ENCODE results near the gene SENP7.
A peak's percentile ranks its signal among the peaks of the same experiment; 100 is the strongest.

Gene SENP7

GRCh38 chr3:101391413-101391950, 121.5 kb downstream of the SENP7 start:
- Histone ChIP-seq H3K27ac (no peak overlapping the region), H3K4me3 (ENCODE audit: low read depth, low read length) (no peak overlapping the region), H3K36me3 (replicated peaks) (no peaks in the 10 kb centered on the region), H3K27me3 (replicated peaks) (no peaks in the 10 kb centered on the region)
- TF ChIP-seq CTCF (IDR thresholded peaks at IDR 0.05; ENCODE audit: low read depth, low read length, missing control alignments): no peak
- DNase-seq: no peak
- in situ Hi-C loops (cut with HindIII; ENCODE audit: low pct_ligation_motif_present, low sequenced_read_pairs): no loop called here

GRCh38 chr3:101388706-101389105, 124.3 kb downstream of the SENP7 start:
- Histone ChIP-seq H3K4me3 (ENCODE audit: low read depth, low read length) (no peak overlapping the region), H3K27me3 (replicated peaks) (no peaks in the 10 kb centered on the region), H3K36me3 (replicated peaks) (no peaks in the 10 kb centered on the region), H3K27ac (no peak overlapping the region)
- no peak for TF ChIP-seq CTCF (IDR thresholded peaks at IDR 0.05; ENCODE audit: low read depth, low read length, missing control alignments)
- DNase-seq: no peak
- in situ Hi-C loops (cut with HindIII; ENCODE audit: low pct_ligation_motif_present, low sequenced_read_pairs): no loop called here

- no peaks in the 10 kb centered on the region for H3K27me3 ChIP-seq (replicated peaks)
- TF ChIP-seq CTCF (IDR thresholded peaks at IDR 0.05; ENCODE audit: low read depth, low read length, missing control alignments): no peak
- H3K36me3 ChIP-seq (replicated peaks): no peaks in the 10 kb centered on the region
- DNase-seq: no peak
- in situ Hi-C loops (cut with HindIII; ENCODE audit: low pct_ligation_motif_present, low sequenced_read_pairs): no loop called here
- H3K4me3 ChIP-seq (ENCODE audit: low read depth, low read length): no peak overlapping the region
- no peak overlapping the region for H3K27ac ChIP-seq
Measured at GRCh38 chr3:101387351-101387750, 125.7 kb downstream of the SENP7 start.

- Histone ChIP-seq H3K27me3 (replicated peaks) (no peaks in the 10 kb centered on the region), H3K36me3 (replicated peaks) (no peaks in the 10 kb centered on the region), H3K27ac (no peak overlapping the region), H3K4me3 (ENCODE audit: low read depth, low read length) (no peak overlapping the region)
- DNase-seq: no peak
- in situ Hi-C loops (cut with HindIII; ENCODE audit: low pct_ligation_motif_present, low sequenced_read_pairs): no loop called here
- TF ChIP-seq CTCF (IDR thresholded peaks at IDR 0.05; ENCODE audit: low read depth, low read length, missing control alignments): no peak
Measured at GRCh38 chr3:101384426-101384825, 128.6 kb downstream of the SENP7 start.

GRCh38 chr3:101383656-101384055, 129.4 kb downstream of the SENP7 start:
- no peak overlapping the region for H3K27ac ChIP-seq
- H3K27me3 ChIP-seq (replicated peaks): no peaks in the 10 kb centered on the region
- no peak for DNase-seq
- in situ Hi-C loops (cut with HindIII; ENCODE audit: low pct_ligation_motif_present, low sequenced_read_pairs): no loop called here
- no peak overlapping the region for H3K4me3 ChIP-seq (ENCODE audit: low read depth, low read length)
- H3K36me3 ChIP-seq (replicated peaks): no peaks in the 10 kb centered on the region
- no peak for TF ChIP-seq CTCF (IDR thresholded peaks at IDR 0.05; ENCODE audit: low read depth, low read length, missing control alignments)

GRCh38 chr3:101383156-101383575, 129.8 kb downstream of the SENP7 start:
- Histone ChIP-seq H3K27me3 (replicated peaks) (no peaks in the 10 kb centered on the region), H3K4me3 (ENCODE audit: low read depth, low read length) (no peak overlapping the region), H3K27ac (no peak overlapping the region), H3K36me3 (replicated peaks) (no peaks in the 10 kb centered on the region)
- DNase-seq: peak; percentile 3
- no peak for TF ChIP-seq CTCF (IDR thresholded peaks at IDR 0.05; ENCODE audit: low read depth, low read length, missing control alignments)
- in situ Hi-C loops (cut with HindIII; ENCODE audit: low pct_ligation_motif_present, low sequenced_read_pairs): no loop called here

All from brain microvascular endothelial cell (primary cell).